HCT116 (cell line): ENCODE data around the gene ZFHX3. TPM values are rescaled to one million over a fixed set of nuclear protein-coding genes. Genes with fewer than 3 reads are reported as not detected.

Experiments
- ATAC-seq: fragments of 200-7000 bp; cut with Tn5 transposase; 2 replicates; pipeline ENCODE4 v1.9.1; 2020; ENCODE audit warnings: mild to moderate bottlenecking, moderate library complexity
- BruUV-seq: library from RNA; stranded (reverse); fragments of 400-500 nt; replicated peaks from 2 replicates; lab custom pipeline; 2021; lab: Mats Ljungman, UMichigan
- CTCF ChIA-PET: fragments of 300-600 bp; sonication (Branson Sonifier 250); formaldehyde crosslinking; loops from one replicate; lab custom pipeline; 2021; ENCODE audit warnings: antibody characterized with exemption; lab: Charles Lee
- POLR2A ChIA-PET: fragments of 300-600, 350-600 bp; sonication (Branson Sonifier 250); formaldehyde crosslinking; loops from one replicate; lab custom pipeline; 2021; ENCODE audit warnings: antibody characterized with exemption; lab: Charles Lee
- RAD21 ChIA-PET, 2 experiments: fragments of 300-600 bp; sonication (Branson Sonifier 250); formaldehyde crosslinking; loops; one replicate each; lab custom pipeline; 2023; ENCODE audit warnings: low total read pairs in 2 of 2; ENCODE audit not compliant: uncharacterized antibody in 2 of 2, unreplicated experiment in 2 of 2, low non-redundant PET in 1 of 2; lab: Charles Lee
- DNase-seq: peaks from one replicate; pipeline ENCODE4 v3.0.0-alpha.2; 2010; ENCODE audit warnings: low read depth, low spot score
- H2AFZ ChIP-seq: fragments of 200-600 bp; shearing (Covaris generic), sonication (generic); 2 replicates; pipeline ENCODE4 v1.6.1; 2017; ENCODE audit warnings: low read depth, mixed run types, mixed read lengths, antibody characterized with exemption, low read length; ENCODE audit not compliant: poor library complexity, severe bottlenecking
- H3K27ac ChIP-seq: 2 replicates; pipeline ENCODE4 v1.5.1; 2012; ENCODE audit warnings: low read depth, low read length
- H3K27me3 ChIP-seq: fragments of 200-600 bp; sonication (generic); 2 replicates; pipeline ENCODE4 v1.6.1; 2016; ENCODE audit warnings: mixed run types, low read length, mixed read lengths; ENCODE audit not compliant: insufficient read depth
- H3K36me3 ChIP-seq, 2 experiments: fragments of 200-500 bp in 1 of 2; fragments of 200-600 bp in 1 of 2; sonication (Bioruptor generic) in 1 of 2; sonication (generic) in 1 of 2; 2 replicates each; pipeline versions ENCODE4 v1.5.1 to v1.6.1; 2014 to 2016; ENCODE audit warnings: low read length in 2 of 2, inconsistent platforms in 1 of 2, mixed read lengths in 1 of 2, mixed run types in 1 of 2; ENCODE audit not compliant: insufficient read depth in 2 of 2, control insufficient read depth in 1 of 2
- H3K4me1 ChIP-seq, 2 experiments: fragments of 200-600 bp in 1 of 2; sonication (generic) in 1 of 2; 2 replicates each; pipeline versions ENCODE4 v1.5.1 to v1.6.1; 2012 to 2017; ENCODE audit warnings: low read length in 2 of 2, inconsistent platforms in 1 of 2, mild to moderate bottlenecking in 1 of 2, mixed read lengths in 1 of 2, mixed run types in 1 of 2, moderate library complexity in 1 of 2; ENCODE audit not compliant: insufficient read depth in 2 of 2, control insufficient read depth in 1 of 2
- H3K4me2 ChIP-seq: fragments of 200-600 bp; sonication (generic); 2 replicates; pipeline ENCODE4 v1.6.1; 2017; ENCODE audit warnings: mixed run types, low read length, mixed read lengths
- H3K4me3 ChIP-seq, 2 experiments: fragments of 200-600 bp in 1 of 2; sonication (generic) in 1 of 2; replicated peaks in 1 of 2; 2 replicates each; pipeline ENCODE4 v1.5.1; 2011 to 2016; ENCODE audit warnings: low read length in 2 of 2, control low read depth in 1 of 2, low read depth in 1 of 2, mild to moderate bottlenecking in 1 of 2, mixed read lengths in 1 of 2, mixed run types in 1 of 2
- H3K79me2 ChIP-seq: fragments of 200-600 bp; sonication (generic); 2 replicates; pipeline ENCODE4 v1.6.1; 2017; ENCODE audit warnings: mild to moderate bottlenecking, mixed run types, low read length, moderate library complexity, mixed read lengths; ENCODE audit not compliant: insufficient read depth
- H3K9ac ChIP-seq: fragments of 200-600 bp; sonication (generic); 2 replicates; pipeline ENCODE4 v1.6.1; 2016; ENCODE audit warnings: low read length, mixed read lengths
- H3K9me2 ChIP-seq: fragments of 200-600 bp; sonication (generic), shearing (Covaris generic); 2 replicates; pipeline ENCODE4 v1.6.1; 2017; ENCODE audit warnings: mixed run types, mild to moderate bottlenecking, moderate library complexity; ENCODE audit not compliant: insufficient read depth
- H3K9me3 ChIP-seq, 2 experiments: fragments of 200-500 bp in 1 of 2; fragments of 200-600 bp in 1 of 2; sonication (Bioruptor generic) in 1 of 2; sonication (generic) in 1 of 2; 2 replicates each; pipeline ENCODE4 v1.6.1; 2014 to 2017; ENCODE audit warnings: low read length in 2 of 2, mixed read lengths in 2 of 2, inconsistent platforms in 1 of 2, low read depth in 1 of 2, mild to moderate bottlenecking in 1 of 2, mixed run types in 1 of 2, moderate library complexity in 1 of 2; ENCODE audit not compliant: control insufficient read depth in 1 of 2, insufficient read depth in 1 of 2
- H4K20me1 ChIP-seq: fragments of 200-600 bp; sonication (generic), shearing (Covaris generic); 2 replicates; pipeline ENCODE4 v1.6.1; 2017; ENCODE audit warnings: mixed run types, mild to moderate bottlenecking, moderate library complexity; ENCODE audit not compliant: insufficient read depth
- ATF3 ChIP-seq: IDR thresholded peaks from 2 replicates; pipeline ENCODE4 v1.6.1; 2012
- CBX3 ChIP-seq: IDR thresholded peaks from 2 replicates; pipeline ENCODE4 v1.6.1; 2012; ENCODE audit warnings: low read depth
- EGR1 ChIP-seq: IDR thresholded peaks from 2 replicates; pipeline ENCODE4 v1.6.1; 2012; ENCODE audit warnings: low read depth
- EZH2 ChIP-seq: fragments of 200-600 bp; sonication (generic); IDR thresholded peaks from 2 replicates; pipeline ENCODE4 v1.6.1; 2017; ENCODE audit warnings: antibody characterized with exemption, mixed run types
- EZH2phosphoT487 ChIP-seq: fragments of 200-600 bp; IDR thresholded peaks from 2 replicates; pipeline ENCODE4 v1.6.1; 2018; ENCODE audit warnings: antibody characterized with exemption, borderline replicate concordance
- FOSL1 ChIP-seq: IDR thresholded peaks from 2 replicates; pipeline ENCODE4 v1.6.1; 2012; ENCODE audit warnings: low read depth
- JUND ChIP-seq: IDR thresholded peaks from 2 replicates; pipeline ENCODE4 v1.6.1; 2012
- POLR2A ChIP-seq: IDR thresholded peaks from 2 replicates; pipeline ENCODE4 v1.7.0; 2011; ENCODE audit warnings: borderline replicate concordance; ENCODE audit not compliant: insufficient read depth, insufficient read length; ENCODE audit errors: extremely low read depth
- POLR2AphosphoS5 ChIP-seq: IDR thresholded peaks from 2 replicates; pipeline ENCODE4 v1.6.1; 2011; ENCODE audit warnings: mild to moderate bottlenecking, low read depth, low read length, moderate library complexity
- RAD21 ChIP-seq: IDR thresholded peaks from 2 replicates; pipeline ENCODE4 v1.6.1; 2012; ENCODE audit warnings: low read depth, mild to moderate bottlenecking
- SP1 ChIP-seq: IDR thresholded peaks from 2 replicates; pipeline ENCODE4 v1.6.1; 2012; ENCODE audit warnings: low read depth
- SRF ChIP-seq: IDR thresholded peaks from 2 replicates; pipeline ENCODE4 v1.6.1; 2012; ENCODE audit warnings: low read depth
- TCF7L2 ChIP-seq: IDR thresholded peaks from 2 replicates; pipeline ENCODE4 v1.7.0; 2011; ENCODE audit warnings: borderline replicate concordance, inconsistent platforms; ENCODE audit not compliant: insufficient read depth, insufficient read length; ENCODE audit errors: extremely low read depth
- ZBTB33 ChIP-seq: IDR thresholded peaks from 2 replicates; pipeline ENCODE4 v1.6.1; 2011; ENCODE audit warnings: mild to moderate bottlenecking, low read length, moderate library complexity; ENCODE audit not compliant: insufficient replicate concordance; ENCODE audit errors: extremely low read depth
- ZNF274 ChIP-seq: fragments of 200-500 bp; sonication (Bioruptor generic); IDR thresholded peaks from 2 replicates; pipeline ENCODE4 v1.6.1; 2014; ENCODE audit warnings: mild to moderate bottlenecking, low read depth, low read length, inconsistent platforms
- intact Hi-C: fragments of 100-400 bp; cut with micrococcal nuclease; formaldehyde crosslinking; loops from 2 replicates; pipeline ENCODE4 v1.10.0; 2022
- total RNA-seq: library from RNA; stranded (reverse); gene quantifications from one replicate; pipeline ENCODE4 v1.2.1, GENCODE V29; 2021; ENCODE audit not compliant: unreplicated experiment
- TF ChIP-seq, protein P1 (sequence below): IDR thresholded peaks from 2 replicates; pipeline ENCODE4 v1.6.1; 2012; ENCODE audit warnings: low read depth

The ZFHX3 gene
- total RNA-seq, 1 experiment from 2014 or later = 6.3 TPM

- no peak overlapping the region for H3K4me2 ChIP-seq
- no peak overlapping the region for H2AFZ ChIP-seq
- no peak for DNase-seq
- no TSS peak for BruUV-seq
- no peak overlapping the region for H3K4me3 ChIP-seq
- no peaks in the 10 kb centered on the region for H3K36me3 ChIP-seq
- ChIA-PET CTCF (interaction anchor here (1.9 kb wide), 1 partner anchor 8 kb away, joined by 12 read pairs; no protein-coding TSS in a partner anchor), POLR2A (no interaction called here), RAD21 (no interaction called here)
- H3K9me3 ChIP-seq = no peaks in the 10 kb centered on the region
- H4K20me1 ChIP-seq = no peaks in the 10 kb centered on the region
- intact Hi-C loops = no loop called here
- H3K4me1 ChIP-seq = no peaks in the 10 kb centered on the region
- TF ChIP-seq ATF3 = no peak
- TF ChIP-seq POLR2AphosphoS5 = no peak
- TF ChIP-seq JUND = no peak
- TF ChIP-seq, protein P1, sequence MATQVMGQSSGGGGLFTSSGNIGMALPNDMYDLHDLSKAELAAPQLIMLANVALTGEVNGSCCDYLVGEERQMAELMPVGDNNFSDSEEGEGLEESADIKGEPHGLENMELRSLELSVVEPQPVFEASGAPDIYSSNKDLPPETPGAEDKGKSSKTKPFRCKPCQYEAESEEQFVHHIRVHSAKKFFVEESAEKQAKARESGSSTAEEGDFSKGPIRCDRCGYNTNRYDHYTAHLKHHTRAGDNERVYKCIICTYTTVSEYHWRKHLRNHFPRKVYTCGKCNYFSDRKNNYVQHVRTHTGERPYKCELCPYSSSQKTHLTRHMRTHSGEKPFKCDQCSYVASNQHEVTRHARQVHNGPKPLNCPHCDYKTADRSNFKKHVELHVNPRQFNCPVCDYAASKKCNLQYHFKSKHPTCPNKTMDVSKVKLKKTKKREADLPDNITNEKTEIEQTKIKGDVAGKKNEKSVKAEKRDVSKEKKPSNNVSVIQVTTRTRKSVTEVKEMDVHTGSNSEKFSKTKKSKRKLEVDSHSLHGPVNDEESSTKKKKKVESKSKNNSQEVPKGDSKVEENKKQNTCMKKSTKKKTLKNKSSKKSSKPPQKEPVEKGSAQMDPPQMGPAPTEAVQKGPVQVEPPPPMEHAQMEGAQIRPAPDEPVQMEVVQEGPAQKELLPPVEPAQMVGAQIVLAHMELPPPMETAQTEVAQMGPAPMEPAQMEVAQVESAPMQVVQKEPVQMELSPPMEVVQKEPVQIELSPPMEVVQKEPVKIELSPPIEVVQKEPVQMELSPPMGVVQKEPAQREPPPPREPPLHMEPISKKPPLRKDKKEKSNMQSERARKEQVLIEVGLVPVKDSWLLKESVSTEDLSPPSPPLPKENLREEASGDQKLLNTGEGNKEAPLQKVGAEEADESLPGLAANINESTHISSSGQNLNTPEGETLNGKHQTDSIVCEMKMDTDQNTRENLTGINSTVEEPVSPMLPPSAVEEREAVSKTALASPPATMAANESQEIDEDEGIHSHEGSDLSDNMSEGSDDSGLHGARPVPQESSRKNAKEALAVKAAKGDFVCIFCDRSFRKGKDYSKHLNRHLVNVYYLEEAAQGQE = no peak
- TF ChIP-seq SP1 = no peak
- TF ChIP-seq CBX3 = no peak
- TF ChIP-seq RAD21 = no peak
- no peak for TF ChIP-seq FOSL1
- no peak for TF ChIP-seq POLR2A
- no peak for TF ChIP-seq ZBTB33
- no peak for TF ChIP-seq EZH2
- no peak for TF ChIP-seq ZNF274
- TF ChIP-seq EZH2phosphoT487 = no peak
- no peak for TF ChIP-seq EGR1
- no peak for TF ChIP-seq SRF
- TF ChIP-seq TCF7L2 = no peak
- no peak overlapping the region for H3K9ac ChIP-seq
- H3K9me2 ChIP-seq = no peaks in the 10 kb centered on the region
- H3K79me2 ChIP-seq = no peaks in the 10 kb centered on the region
- ATAC-seq = no peak
- H3K27me3 ChIP-seq = no peaks in the 10 kb centered on the region
- no peak overlapping the region for H3K27ac ChIP-seq
Measured at GRCh38 chr16:72840631-72841381, 207.1 kb downstream of the ZFHX3 start.
